GM06990 (cell line): ENCODE data around the gene LRRC39.

Experiments used
- DNase-seq: peaks from one replicate; pipeline ENCODE4 v3.0.0-alpha.2; 2011; ENCODE audit not compliant: insufficient read length; ENCODE audit errors: extremely low read depth
- H3K27me3 ChIP-seq: replicated peaks from 2 replicates; pipeline ENCODE4 v1.6.0; 2011; ENCODE audit warnings: low read length; ENCODE audit not compliant: control insufficient read depth, insufficient read depth
- H3K36me3 ChIP-seq: 2 replicates; pipeline ENCODE4 v1.5.1; 2011; ENCODE audit warnings: low read length; ENCODE audit not compliant: control insufficient read depth, insufficient read depth
- H3K4me3 ChIP-seq: replicated peaks from 2 replicates; pipeline ENCODE4 v1.5.1; 2011; ENCODE audit warnings: low read depth, mild to moderate bottlenecking, control low read depth, low read length
- CTCF ChIP-seq: IDR thresholded peaks from 2 replicates; pipeline ENCODE4 v1.5.1; 2011; ENCODE audit warnings: low read length, control low read depth, mild to moderate bottlenecking, inconsistent platforms; ENCODE audit not compliant: insufficient read depth, poor library complexity, severe bottlenecking

The LRRC39 gene

GRCh38 chr1:100178091-100178490 lies at the start of gene LRRC39:
Gene LRRC39, minus strand, starts transcription at chr1:100178256. Its CDS starts 9,740 bp downstream, at chr1:100168516.
- no peak for TF ChIP-seq CTCF
- DNase-seq = no peak
- Histone ChIP-seq H3K27me3 (no peaks in the 10 kb centered on the region), H3K4me3 (no peak within 1 kb of the TSS), H3K36me3 (no peaks in the 10 kb centered on the region)

GRCh38 chr1:100222428-100222827 lies 44.4 kb upstream of the LRRC39 start:
- Histone ChIP-seq H3K27me3 (no peaks in the 10 kb centered on the region), H3K36me3 (peaks cover 4% of the 10 kb centered on the region), H3K4me3 (no peak overlapping the region)
- no peak for DNase-seq
- TF ChIP-seq CTCF = no peak

- Histone ChIP-seq H3K27me3 (no peaks in the 10 kb centered on the region), H3K36me3 (peaks cover 4% of the 10 kb centered on the region), H3K4me3 (no peak overlapping the region)
- no peak for TF ChIP-seq CTCF
- DNase-seq = no peak
Observed at GRCh38 chr1:100219883-100220282, 41.8 kb upstream of the LRRC39 start.

GRCh38 chr1:100219457-100219856 lies 41.4 kb upstream of the LRRC39 start:
- H3K36me3 ChIP-seq = peaks cover 4% of the 10 kb centered on the region

GRCh38 chr1:100217834-100218233 lies 39.8 kb upstream of the LRRC39 start:
- Histone ChIP-seq H3K36me3 (peaks cover 5% of the 10 kb centered on the region), H3K4me3 (no peak overlapping the region), H3K27me3 (no peaks in the 10 kb centered on the region)
- no peak for TF ChIP-seq CTCF
- DNase-seq = no peak

More at GRCh38 chr1:100219457-100219856, 41.4 kb upstream of the LRRC39 start:
- Histone ChIP-seq H3K4me3 (no peak overlapping the region), H3K27me3 (no peaks in the 10 kb centered on the region)
- TF ChIP-seq CTCF = no peak
- DNase-seq = no peak

- H3K36me3 ChIP-seq = peaks cover 5% of the 10 kb centered on the region
Observed at GRCh38 chr1:100215101-100215500, 37.0 kb upstream of the LRRC39 start.

More at GRCh38 chr1:100215101-100215500, 37.0 kb upstream of the LRRC39 start:
- TF ChIP-seq CTCF = no peak
- Histone ChIP-seq H3K27me3 (no peaks in the 10 kb centered on the region), H3K4me3 (no peak overlapping the region)
- DNase-seq = no peak
